ENCODE measurements around the gene ZNF827.

ZNF827 gene

DNA sequence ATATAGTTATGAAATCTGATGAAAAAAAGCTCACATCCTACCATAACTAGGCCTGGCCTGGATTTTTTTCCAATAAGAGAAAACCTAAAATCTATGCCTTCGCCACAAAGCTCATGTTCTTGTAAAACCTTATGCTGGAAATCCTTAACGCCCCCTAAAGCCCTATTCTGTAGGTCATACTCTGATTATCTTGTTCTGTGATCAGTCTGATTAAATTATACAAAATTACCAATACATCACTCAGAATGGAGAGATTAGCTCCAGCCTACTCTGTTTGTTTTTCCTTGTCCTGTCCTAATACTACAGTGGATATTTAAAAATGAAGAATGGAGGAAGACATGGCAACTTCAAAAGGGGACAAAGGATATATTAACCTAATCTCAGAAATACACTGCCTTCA is 7.2 kb downstream of the ZNF827 start:
- no peak for DNase-seq

DNA sequence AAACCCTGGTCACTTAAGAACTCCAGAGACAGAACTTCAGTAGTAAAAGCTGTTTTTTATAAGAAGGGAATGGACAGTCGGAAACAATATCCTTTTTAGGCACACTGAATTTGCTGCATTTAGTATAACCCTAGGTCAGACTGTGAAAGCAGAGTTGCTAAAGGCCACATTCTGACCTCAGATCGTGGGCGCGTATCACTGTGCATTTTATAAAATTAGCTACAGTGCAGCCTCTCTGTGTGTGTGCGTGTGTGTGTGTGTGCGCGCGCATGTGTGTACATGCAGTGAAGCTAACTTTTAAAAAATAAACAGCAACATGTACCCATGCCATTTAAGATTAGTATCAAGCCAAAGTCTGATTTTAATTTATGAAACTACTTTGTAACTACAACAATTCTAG is 8.0 kb downstream of the ZNF827 start:
- no peak for DNase-seq

DNA sequence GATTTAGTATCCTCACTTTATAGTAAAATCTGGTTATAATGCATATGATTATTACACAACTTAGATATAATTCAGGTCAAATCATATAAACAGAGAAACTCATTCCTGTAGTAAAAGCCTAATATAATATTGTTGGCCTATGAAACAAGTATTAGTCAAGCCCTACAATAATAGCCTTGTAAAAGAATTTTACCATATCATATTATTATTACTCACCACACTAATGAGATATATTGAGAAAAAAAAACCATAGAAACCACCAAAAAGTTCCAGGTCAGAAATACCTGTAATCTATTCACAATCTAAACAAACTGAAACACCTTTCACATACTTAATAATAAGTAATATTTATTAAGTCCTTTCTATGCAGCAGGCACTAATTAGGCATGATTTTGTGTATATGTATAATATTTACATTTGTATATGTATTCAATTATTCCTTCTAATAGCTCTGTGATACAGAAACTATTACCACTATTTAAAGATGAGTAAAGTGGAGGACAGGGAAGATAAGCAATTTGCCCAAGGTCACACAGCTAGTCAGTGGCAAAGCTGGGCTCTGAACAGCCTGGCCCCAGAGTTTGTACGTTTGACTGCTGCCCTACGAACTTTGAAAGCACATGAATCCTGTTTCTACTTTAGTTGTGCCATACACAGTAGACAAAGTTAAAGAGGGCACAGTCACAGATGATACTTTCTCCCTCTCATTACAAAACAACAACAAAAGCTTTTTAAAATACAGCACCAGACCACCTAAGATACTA is 9.0 kb downstream of the ZNF827 start:
- DNase-seq = no peak

DNA sequence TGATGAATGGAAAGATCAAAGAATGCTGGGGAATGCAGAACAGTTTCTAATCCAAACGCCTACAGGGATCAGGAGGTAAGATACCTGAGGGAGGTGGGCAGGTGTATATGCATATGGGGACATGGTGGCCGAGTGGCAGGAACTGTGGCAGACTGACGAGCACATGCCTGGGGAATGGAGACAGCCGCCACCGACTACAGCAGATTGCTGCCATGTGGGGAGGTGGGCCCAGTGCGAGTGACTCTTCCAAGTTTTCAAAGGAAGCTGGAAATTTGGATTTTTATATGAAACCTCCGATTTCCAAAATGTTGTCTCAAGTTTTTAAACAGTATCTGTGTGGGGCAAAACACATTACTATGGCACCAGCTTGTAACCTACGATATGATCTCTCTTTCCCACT is 9.9 kb downstream of the ZNF827 start:
- DNase-seq = no peak

DNA sequence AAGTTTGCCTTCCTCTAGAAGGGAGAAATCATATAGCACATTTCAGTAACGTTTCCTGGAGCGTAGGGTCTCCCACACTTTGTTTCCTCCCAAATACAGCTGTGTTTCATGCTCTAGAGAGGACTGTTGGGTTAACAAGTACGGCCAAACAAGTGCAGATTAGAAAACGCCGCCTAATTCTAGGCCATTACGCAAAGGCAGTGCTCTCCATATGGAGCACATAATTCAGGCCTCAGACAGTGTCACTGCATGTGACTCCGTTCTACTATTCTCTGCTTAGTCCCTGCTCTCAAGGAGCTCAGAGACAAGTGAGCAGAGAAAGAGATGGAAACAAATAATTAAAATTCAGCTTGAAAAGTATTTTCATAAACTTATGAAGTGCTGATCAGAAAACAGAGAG is 11.6 kb downstream of the ZNF827 start:
- no peak for DNase-seq

DNA sequence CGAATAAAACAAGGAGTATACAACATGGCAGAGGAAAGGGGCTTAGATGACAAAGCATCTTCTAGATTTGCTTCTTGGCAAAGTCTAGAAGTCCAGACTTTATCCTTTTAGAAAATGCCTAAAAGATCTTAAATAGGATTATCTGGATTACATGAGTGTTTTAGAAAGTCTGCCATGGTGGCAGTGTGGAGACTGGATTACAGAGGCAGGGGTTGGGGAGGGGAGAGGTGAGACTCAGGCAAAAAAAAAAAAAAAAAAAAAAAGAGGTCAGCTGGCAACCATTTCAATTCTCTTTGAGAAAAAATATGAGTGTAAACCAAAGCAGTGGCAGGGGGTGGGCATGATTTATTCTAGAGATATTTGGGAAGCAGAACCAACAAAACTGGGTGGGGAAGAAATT is 17.4 kb downstream of the ZNF827 start:
- no peak for DNase-seq

DNA sequence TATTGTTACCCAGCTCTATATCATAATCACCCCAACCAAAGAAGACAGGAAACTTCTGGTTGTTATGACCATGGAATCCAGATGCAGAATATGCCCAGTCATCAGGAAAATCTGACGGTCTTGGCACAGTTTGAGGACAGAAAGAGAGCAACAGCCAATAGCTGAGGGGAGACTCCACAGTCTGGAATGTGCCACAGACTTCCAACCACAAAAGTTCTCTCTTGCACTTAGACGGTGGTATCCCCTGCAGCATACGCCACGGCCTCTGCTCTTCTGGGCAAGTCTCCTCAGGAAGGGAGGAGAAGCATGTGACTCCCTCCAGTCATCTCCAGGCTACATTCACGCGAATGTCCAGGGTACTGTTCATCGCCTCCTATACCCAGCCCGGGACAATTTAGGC is 18.4 kb downstream of the ZNF827 start:
- no peak for DNase-seq

DNA sequence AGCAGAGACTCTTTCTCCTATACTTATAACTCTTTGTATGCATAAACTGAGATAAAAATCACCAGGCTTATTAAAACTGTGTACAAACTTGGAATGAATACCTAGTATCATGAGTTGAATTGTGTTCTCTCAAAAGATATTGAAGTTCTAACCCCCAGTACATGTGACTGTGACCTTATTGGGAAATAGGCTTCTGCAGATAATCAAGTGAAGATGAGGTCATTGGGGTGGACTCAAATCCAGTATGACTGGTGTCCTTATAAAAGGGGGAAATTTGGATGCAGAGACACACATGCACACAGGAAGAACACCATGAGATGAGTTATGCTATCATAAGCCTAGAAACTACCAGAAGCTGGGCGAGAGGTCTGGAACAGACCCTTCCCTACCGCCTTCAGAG is 26.2 kb downstream of the ZNF827 start:
- DNase-seq = no peak

DNA sequence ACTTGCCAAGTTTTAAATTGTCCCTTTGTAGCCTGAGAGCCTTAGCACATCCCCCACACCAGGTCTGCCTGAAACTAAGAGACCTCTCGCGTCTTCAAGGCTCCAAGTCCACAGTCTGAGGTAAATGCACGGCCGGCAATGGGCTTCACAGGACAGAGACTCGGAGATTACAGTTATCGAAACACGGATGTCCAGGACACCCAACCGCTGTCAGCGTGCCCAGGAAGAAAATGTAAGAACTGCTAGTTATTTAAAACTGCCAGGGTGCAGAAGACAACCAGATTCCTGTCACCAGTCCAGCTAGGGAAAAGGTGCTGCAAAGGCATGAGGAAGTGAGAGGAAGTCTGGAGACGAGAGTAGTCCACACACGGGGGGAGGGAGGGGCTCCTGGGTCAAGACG is 28.9 kb downstream of the ZNF827 start:
- no peak for DNase-seq

DNA sequence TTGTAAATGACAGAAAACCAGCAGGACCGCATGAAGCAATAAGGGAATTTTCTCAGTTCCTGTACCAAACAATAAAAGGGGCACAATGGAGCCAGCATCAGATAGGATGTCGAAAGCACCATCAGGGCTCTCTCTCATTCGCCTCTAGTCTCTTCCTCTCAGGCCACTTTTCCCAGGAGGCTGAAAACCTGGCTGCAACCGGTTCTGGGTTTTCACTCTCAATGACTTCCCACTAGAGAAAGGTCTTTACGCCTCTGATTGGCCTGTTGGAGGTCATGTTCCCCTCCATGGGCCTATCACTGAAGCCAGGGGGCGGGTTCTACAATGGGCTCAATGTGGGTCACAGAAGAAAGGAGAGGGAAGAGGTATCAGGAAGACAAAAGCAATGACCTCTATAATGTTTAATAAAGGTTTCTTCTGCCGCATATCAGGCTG is 29.3 kb downstream of the ZNF827 start:
- DNase-seq = no peak

DNA sequence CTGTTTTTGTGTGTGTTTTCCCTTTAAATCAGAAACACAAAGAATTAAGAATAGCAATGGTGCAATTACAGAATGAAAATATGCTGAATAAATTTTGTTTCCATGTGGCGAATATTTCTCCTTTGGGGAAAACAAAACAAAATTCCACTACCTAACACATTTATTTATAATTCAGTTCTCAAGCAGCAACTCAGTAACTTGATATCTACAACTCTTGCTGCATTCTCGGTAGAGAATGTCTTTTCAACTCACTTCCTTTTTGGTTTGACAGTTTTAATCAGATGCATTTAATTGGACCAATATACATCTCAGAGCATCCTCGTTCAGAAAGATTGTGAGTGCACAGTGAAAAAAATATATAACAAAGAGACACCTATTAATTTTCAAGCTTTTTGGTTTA is 30.8 kb downstream of the ZNF827 start:
- no peak for DNase-seq

DNA sequence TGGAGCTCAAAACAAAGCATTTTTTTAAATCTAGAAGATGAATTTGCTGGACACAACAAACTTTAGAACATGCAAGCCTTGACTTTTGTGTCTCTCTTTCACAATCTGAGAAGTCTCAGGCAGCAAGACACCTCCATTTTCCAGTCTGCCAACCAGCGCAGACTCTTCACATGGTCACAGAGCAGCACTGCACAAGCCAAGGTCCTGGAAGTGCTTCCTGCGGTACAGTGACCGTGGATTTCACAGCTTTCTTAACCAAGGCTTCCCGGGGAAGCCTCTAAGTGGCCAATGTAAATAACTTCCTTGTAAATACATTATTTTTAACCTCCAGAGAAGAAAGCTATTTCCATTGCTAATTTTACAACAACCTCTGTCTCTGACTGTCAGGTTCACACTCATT is 31.2 kb downstream of the ZNF827 start:
- no peak for DNase-seq

DNA sequence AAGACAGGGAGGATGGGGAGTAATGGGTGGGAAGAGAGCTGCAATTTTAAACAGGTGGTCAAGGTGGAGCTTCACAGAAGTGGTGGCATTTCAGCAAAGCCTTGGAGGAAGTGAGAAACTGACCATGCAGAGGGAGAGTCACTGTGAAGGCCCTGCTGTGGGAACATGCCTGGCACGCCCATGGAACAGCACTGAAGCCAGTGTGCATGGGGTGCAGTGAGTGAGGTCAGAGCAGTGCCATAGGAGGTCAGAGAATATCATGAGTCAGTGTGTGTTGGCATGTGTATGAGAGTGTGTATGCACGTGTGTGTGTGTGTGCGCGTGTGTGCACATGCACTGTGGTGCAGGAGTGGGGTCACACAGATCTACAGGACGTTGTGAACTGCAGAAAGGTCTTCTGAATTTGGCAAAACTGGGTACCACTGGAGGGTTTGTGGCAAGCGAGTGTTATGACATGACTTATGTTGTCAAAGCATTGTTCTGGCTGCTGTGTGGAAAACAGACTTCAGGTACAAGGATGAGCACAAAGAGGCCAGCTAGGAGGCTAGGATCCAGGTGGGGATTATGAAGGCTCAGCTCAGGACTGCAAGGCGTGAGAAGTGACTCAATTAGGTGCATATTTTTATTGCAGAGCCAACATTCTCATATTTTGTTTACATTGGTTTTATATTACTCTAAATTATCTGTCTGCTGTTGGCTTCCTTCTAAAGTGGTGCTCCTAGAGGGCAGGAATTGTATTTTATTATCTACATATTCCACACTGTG is 34.0 kb downstream of the ZNF827 start:
- no peak for DNase-seq

DNA sequence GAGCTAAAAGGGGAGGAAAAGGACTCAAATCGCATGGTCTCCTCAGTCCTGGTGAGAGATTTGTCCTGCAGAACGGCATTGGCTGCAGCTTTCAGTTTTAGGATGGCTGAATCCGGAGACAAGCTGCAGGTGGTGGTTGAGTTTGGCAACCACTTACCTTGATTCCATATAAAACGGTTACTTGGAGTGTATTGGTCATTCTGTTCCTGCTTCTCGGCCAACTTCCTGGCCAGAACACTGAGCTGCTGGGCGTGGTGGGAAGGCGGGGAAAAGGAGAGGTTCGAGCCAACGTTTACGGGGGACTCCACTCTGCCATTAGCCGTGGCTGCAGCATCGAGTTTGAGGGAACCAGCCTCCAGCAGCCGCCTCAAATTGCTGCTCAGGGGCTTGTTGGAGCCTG is 36.1 kb downstream of the ZNF827 start:
- DNase-seq = no peak

DNA sequence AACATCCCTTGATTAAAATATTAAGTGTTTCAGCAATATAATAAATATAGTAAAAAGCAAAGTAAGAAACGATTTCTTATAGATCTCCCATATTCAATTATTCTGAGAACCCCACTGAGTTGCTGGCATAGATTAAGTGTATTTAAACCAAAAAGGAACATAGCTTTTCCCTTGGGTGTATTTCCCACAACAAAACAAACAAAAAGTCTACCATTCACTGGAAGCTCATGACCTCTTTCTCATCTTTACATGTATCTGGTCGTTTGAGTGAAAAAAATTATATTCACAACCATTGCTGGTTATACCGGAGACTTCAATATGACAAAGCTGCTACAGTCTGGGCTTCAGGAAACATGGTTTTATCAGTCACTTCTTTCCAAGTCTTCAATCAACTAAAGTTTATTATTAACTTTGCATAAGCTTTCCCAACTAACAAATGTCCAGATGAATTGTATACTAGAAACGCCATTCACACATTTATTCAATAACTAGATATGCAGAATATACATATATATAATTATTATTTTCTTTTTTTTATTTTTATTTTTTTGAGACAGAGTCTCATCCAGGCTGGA is 38.6 kb downstream of the ZNF827 start:
- DNase-seq = no peak

DNA sequence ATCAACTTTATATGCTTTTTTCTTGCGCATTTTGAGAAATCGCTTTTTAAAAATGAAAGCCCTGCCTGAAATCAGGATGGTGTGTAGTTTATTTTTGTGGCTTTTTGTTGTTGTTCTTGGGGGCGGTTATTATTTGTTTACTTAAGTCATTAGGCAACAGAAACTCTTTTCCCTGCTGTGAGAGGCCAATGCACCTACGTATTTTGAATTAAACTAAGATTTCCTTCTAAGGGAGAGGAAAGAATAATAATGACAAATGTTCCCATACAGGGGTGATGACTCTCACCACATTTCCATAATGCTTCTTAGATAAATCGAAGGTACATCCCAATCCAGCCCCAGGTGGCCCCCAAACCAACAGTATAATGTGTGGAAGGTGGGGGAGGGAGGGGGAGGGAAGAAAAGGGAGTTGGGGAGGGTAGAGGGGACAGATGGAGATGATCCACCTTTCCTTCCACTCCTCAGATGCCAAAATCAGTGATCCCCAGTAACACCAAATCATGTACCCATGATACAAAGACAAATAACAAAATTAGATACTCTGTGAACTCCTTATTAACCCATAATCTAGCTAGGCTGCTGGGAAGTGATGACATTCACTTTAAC is 39.6 kb downstream of the ZNF827 start:
- no peak for DNase-seq

DNA sequence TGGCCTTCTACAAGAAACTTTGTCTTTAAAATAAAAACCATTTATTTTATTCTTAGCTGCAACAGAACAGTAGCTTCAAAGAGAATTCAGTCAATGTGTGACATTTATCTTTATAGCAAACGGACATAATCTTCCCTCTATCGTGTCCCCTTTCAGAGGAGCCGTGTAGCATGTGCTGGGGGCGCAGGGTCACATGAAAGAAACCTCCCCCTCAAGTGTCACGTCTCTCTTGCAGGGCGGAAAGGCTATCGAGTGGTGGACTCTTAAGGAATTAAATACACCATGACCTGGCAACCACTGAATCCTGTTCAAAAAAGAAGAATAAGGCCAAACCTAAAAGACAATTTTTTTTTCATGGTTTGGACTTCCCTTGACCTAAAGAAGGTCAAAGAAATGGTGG is 40.2 kb downstream of the ZNF827 start:
- DNase-seq = no peak

DNA sequence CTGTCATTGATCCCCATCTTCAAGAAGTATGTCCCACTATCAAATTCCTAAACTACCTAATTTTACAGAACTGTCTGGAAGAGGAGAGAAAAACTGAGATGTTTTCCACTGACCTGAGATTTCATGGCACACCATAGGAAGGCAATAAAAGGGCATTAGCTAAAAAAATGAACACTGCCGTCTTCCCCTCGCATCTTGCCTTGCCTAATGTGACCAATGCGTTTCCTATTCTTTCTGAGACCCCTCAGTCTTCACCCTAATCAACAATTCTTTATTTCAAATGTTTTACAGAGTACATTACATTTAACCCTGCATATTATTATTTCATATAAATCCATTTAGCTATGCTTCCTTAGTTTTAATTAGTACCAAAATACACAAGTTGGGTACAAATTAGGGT is 43.6 kb downstream of the ZNF827 start:
- no peak for DNase-seq

DNA sequence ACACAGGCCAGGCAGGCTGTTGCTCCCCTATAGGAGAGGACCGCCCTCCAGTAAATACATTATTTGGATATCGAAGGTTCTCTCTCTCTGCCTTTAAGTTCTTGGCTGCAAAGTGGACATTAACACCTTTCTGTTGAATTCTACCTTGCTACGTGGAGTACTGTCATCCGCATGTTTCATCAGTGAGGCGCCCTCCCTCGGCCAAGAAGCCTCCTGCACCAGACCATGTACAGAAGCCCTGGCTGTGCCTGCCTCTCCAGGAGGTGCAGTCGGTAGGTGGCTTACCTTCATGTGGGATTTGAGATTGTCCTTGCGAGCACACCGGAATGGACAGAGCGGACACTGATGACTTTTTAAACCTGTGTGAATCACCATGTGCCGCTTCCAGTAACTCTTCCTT is 46.7 kb downstream of the ZNF827 start:
- DNase-seq = no peak

DNA sequence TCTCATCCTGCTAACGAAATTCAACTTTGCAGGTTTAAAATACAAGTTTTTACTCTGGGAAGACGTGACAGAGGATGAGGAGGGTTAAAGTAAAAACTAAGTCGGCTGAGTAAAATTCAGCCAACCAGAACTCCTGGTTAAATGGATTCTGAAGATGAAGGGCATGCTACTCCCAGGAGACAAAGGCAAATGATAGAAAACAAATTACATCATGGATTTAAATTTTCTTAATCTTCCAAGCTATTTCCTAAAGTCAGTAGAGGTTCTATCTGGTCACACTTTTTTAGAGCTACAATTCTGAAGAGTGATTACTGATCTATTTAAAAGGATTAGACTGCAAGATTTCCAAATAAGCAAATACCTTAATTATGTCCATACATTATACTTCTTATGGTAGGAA is 47.9 kb downstream of the ZNF827 start:
- DNase-seq = no peak

DNA sequence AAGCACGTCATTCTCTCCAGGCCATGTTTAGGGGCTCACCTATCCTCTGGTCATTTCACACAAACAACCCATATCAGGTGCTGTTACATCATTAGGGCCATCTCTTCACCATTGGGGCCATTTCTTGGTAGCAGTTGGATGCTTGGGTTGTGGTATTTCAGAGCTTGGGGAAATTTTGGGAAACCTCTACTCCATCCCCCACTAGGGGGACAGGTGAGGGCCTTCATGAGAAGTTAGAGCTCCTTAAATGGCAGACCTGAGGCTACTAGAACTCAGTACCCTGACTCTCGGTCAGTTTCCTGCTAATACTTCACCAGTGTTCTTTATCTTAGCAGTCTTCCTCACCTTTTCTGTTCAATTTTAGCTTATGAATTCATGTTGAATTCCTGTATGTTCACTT is 50.2 kb downstream of the ZNF827 start:
- no peak for DNase-seq

DNA sequence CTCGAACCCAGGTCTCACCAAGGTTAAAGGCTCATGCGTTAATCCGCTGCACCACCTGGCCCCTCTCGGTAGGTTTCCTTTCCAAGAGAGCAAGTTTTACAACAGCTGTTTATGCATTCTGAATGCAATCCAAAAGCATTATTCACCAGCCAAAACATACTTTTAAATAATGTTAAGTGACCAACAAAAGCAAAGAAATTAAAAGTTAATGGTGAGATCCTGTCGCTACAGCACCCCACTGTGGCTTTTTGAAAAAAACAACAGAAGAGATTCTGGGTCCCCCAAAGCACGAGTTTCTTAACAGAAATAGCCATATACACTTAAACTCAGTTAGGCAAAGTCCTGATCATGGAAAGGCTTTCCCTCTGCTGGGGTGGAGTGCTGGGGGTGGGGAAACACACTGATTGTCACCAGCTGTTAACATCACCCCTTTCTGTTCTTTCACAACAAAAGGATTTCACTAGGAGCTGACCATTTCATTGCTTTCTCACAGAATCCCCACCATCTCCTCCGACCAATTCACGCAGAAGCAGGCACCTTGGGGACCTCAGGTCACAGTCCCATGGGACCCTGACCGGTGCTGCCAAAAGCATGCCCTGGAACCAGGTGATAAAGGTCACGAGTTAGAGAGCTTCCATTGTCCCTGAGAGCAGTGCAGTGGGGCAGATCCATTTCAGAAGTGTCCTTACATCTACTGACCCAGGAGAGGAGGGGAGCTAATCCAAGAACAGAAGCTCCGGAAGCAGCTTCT is 51.2 kb downstream of the ZNF827 start:
- no peak for DNase-seq

DNA sequence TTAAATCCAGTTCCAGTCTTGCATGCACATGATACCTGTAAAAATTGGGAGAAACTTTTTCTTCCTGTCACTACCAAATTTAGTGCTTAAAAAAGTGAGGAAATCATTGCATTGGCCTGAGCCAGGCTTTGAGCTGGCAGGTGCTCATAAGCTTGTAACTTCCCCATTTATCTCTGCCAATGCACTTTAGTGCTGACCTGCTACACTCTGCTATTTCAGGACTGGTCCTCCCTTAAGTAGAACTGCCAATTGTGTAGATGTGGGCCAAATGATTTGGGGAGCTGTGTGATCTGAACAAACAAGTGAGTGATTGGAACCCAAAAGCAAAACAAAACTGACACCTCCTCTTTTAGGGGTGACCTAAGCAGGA is 51.8 kb downstream of the ZNF827 start:
- no peak for DNase-seq
